Mucosa of descending colon (tissue), 3 donors: Measurements from ENCODE around the gene OBSCN. TPM values are rescaled to one million over a fixed set of nuclear protein-coding genes. Genes with fewer than 3 reads are reported as not detected.

ENCODE experiments used
- ATAC-seq: fragments of 200-7000 bp; cut with Tn5 transposase; one replicate; pipeline ENCODE4 v1.9.1; 2020; ENCODE audit warnings: mild to moderate bottlenecking, moderate library complexity
- DNase-seq, 3 donors: peaks; one replicate each; pipeline ENCODE4 v3.0.0-alpha.2; 2020
- H3K36me3 ChIP-seq: fragments of 200-600 bp; one replicate; pipeline ENCODE4 v1.8.0; 2021; ENCODE audit warnings: low read depth, mild to moderate bottlenecking
- H3K4me1 ChIP-seq: fragments of 200-600 bp; one replicate; pipeline ENCODE4 v1.8.0; 2021; ENCODE audit warnings: low read depth, mild to moderate bottlenecking
- H3K4me3 ChIP-seq: fragments of 200-600 bp; one replicate; pipeline ENCODE4 v1.8.0; 2021; ENCODE audit warnings: mild to moderate bottlenecking
- H3K9me3 ChIP-seq: fragments of 200-600 bp; one replicate; pipeline ENCODE4 v1.8.0; 2021; ENCODE audit warnings: mild to moderate bottlenecking
- intact Hi-C, 2 donors: fragments of 100-400 bp; cut with DNase I in 1 of 2; cut with micrococcal nuclease in 1 of 2; formaldehyde crosslinking; loops; one replicate each; pipeline versions ENCODE4 v1.11.0 to v1.11.1; 2022; cut with DNase I, micrococcal nuclease
- total RNA-seq, 3 donors: library from RNA; stranded (reverse); fragmentation: NEBNext Ultra II Directional in 2 of 3; extraction: Animal tissue kit (Norgen Biotek cat#: 25700) in 2 of 3; gene quantifications; one replicate each; pipeline versions ENCODE4 v1.2.1 to v1.2.4, GENCODE V29; 2021 to 2023
- TF ChIP-seq, protein P1 (sequence below): fragments of 200-600 bp; IDR thresholded peaks from one replicate; pipeline ENCODE4 v1.8.0; 2022; ENCODE audit warnings: antibody characterized with exemption, mild to moderate bottlenecking
- donor health status: DM: no; HTN: no; CAD: no; lungs with moderate emphysema.
- donor health status: DM: no; HTN: no; CAD: no.
- donor health status: DM: no; HTN: yes; CAD: no.

The OBSCN gene
- total RNA-seq, 3 donors from 2014 or later = 4.2 to 30.9 (median 7.5) TPM

DNA sequence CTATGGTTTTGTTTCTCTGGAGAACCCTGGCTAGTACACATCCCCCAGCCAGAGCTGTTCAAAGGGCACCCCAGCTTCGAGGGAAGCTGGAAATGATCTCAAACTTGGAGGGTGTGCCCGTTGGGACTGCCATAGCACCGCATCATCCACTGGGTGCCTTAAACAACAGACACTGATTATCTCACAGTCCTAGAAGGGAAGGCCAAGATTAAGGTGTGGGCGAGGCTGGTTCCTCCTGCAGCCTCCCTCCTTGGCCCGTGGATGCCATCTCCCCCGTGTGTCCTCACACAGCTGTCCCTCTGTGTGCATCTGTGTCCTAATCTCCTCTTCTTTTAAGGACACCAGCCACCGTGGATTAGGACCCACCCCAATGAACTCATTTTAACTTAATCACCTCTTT, 46.5 kb upstream of the OBSCN start:
- no peak for ATAC-seq
- no peak for DNase-seq
- intact Hi-C loops = no loop called here
- Histone ChIP-seq H3K36me3 (no peaks in the 10 kb centered on the region), H3K4me1 (peaks cover 10% of the 10 kb centered on the region), H3K4me3 (no peak overlapping the region), H3K9me3 (no peaks in the 10 kb centered on the region)
- TF ChIP-seq, protein P1, sequence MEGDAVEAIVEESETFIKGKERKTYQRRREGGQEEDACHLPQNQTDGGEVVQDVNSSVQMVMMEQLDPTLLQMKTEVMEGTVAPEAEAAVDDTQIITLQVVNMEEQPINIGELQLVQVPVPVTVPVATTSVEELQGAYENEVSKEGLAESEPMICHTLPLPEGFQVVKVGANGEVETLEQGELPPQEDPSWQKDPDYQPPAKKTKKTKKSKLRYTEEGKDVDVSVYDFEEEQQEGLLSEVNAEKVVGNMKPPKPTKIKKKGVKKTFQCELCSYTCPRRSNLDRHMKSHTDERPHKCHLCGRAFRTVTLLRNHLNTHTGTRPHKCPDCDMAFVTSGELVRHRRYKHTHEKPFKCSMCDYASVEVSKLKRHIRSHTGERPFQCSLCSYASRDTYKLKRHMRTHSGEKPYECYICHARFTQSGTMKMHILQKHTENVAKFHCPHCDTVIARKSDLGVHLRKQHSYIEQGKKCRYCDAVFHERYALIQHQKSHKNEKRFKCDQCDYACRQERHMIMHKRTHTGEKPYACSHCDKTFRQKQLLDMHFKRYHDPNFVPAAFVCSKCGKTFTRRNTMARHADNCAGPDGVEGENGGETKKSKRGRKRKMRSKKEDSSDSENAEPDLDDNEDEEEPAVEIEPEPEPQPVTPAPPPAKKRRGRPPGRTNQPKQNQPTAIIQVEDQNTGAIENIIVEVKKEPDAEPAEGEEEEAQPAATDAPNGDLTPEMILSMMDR = no peak

DNA sequence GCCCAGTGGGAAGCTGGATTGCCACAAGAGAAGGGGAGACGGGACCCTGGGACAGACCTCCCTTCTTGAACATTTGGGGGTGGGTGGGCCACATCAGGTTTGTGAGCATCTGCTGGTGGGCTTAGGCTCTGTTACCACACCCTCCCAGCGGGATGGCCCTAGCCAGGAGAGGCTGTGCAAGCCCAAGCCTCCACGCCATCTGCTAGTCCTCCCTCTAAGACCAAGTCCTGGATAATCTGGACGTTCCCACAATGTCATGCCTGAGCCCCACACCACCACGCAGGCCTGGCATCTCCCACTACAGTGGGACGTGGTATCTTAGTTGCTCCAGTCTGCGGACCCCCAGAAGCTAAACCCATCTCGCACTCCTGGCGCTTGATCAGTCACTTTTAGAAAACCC, 46.0 kb upstream of the OBSCN start:
- TF ChIP-seq, protein P1 = no peak

DNA sequence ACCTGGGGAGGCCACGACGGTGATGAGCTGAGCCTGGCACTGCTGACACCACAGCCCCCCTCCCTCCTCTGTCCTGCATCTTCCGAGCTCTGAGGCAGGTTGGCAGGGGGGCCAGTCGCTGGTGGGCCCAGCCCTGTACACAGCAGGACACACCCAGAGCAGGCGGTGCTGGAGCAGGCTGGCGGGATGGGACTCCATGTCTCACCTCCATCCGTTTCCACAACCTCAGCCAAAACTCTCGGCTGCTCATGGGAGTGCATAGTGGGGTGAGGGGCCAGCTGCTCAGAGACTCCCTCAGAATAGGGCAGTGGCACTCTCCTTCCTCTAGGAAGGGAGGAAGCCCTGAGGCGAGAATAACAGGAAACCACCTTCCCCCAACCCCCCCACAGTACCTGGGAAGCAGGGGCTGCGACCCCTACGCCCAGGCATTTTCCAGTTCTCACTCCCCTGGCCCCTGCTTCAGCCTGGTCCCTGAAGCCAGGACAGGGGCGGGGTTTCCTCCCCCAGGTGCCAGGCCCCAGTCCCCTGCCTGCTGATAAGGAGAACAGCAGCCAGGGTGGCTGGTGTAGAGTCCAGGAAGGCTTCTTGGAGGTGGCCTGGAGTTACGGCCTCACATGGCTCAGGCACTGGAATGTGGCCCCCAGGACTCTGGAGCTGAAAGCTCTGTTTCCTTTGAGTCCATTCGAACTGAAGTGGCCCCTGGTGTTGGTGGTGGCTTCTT, 45.4 kb upstream of the OBSCN start:
- intact Hi-C loops = no loop called here
- DNase-seq (peak in 1 of 3 donors; percentile 57), ATAC-seq (no peak)
- no peak overlapping the region for H3K4me3 ChIP-seq
- peaks cover 18% of the 10 kb centered on the region for H3K4me1 ChIP-seq
- H3K36me3 ChIP-seq = no peaks in the 10 kb centered on the region
- no peaks in the 10 kb centered on the region for H3K9me3 ChIP-seq
- TF ChIP-seq, protein P1 = no peak

More for the DNA sequence above, 46.0 kb upstream of the OBSCN start:
- intact Hi-C loops = no loop called here
- H3K9me3 ChIP-seq = no peaks in the 10 kb centered on the region
- no peak overlapping the region for H3K4me3 ChIP-seq
- DNase-seq (no peak), ATAC-seq (no peak)
- peaks cover 15% of the 10 kb centered on the region for H3K4me1 ChIP-seq
- no peaks in the 10 kb centered on the region for H3K36me3 ChIP-seq

DNA sequence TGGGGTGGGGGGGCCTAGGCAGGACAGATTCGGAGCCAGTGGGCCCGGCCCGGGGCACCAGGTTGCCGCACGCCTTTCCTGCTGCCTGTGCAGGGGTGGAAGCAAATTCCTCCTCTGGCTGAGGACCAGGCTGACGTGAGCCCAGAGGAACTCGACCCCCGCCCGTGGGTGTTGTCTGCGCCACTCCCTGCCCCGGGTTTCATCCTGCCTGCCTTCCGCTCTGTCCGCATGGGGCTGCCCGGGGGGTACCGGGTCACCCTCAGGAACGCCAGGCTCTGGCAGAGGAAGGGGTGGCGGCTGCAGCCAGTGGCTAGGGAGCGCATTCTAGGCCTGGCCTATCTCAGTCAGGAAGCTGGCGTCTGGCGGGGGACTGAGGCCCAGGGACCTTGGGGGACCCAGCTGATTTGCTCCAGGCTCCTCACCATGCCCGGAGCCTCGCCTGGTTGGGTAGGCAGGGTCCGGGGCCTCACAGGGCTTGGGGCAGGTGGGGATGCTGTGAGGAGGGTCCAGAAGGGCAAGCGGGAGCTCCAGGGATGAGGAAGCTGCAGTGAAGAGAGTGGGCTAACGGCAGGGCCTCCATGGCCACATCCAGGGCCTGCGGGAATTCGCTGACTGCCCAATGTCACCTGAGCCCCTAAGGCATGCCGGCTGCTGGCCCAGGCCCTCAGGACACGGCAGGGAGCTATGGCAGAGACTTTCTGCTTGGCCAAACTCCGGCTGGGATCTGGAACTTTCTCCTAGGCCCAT, 44.7 kb upstream of the OBSCN start:
- Histone ChIP-seq H3K4me1 (peaks cover 18% of the 10 kb centered on the region), H3K4me3 (no peak overlapping the region), H3K36me3 (no peaks in the 10 kb centered on the region), H3K9me3 (no peaks in the 10 kb centered on the region)
- ATAC-seq (no peak), DNase-seq (peak; percentile 49 to 64 (median 61))
- TF ChIP-seq, protein P1 = no peak
- intact Hi-C loops = no loop called here

DNA sequence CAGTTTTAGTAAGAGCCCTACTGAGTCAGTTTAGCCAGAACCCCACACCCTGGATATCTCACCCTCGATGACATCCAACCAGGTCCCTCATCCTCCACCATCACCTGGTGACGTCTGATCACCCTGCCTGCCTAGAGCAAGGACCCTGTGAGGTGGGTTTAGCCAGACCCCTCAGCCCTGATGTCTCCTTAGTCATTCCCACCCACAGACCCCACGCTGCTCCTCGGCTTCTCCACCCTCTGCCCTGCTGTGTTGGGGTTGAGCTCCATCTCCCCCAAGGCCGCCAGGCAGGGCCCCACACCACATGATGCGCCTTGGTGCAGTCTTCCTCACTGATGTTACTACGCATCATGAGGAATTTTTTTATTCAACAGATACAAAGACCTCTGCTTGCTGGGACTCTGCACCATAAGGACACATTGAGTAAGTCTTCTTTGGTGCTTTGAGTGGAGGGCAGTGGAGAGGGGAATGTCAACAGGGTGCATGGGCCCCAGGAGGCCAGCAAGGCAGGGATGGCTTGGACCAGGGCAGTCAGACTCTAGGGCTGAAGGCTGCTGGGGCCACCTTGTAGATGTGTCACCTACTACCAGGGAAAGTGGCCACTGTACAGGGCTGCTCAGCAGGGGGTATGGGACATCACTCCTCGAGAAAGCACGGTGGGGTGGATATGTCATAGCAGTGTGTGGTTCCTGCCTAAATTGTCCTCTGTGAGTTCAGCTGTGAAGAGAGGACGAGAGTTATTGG, 43.9 kb upstream of the OBSCN start:
- DNase-seq (peak in 2 of 3 donors; percentile 33 to 50), ATAC-seq (no peak)
- H3K9me3 ChIP-seq = no peaks in the 10 kb centered on the region
- H3K36me3 ChIP-seq = no peaks in the 10 kb centered on the region
- intact Hi-C loops = no loop called here
- H3K4me1 ChIP-seq = peaks cover 18% of the 10 kb centered on the region
- TF ChIP-seq, protein P1 = no peak
- H3K4me3 ChIP-seq = no peak overlapping the region
